Neural cell (in vitro differentiated cells): Measurements from ENCODE around the gene C1QTNF4. TPM values are rescaled to one million over a fixed set of nuclear protein-coding genes. Genes with fewer than 3 reads are reported as not detected.

Experiments used
- H2AFZ ChIP-seq: fragments of 200-600, 300-800 bp; sonication (generic), shearing (Covaris generic); 2 replicates; pipeline ENCODE4 v1.6.0; 2014; ENCODE audit warnings: low read depth, mild to moderate bottlenecking, antibody characterized with exemption, low read length, moderate library complexity
- H3F3A ChIP-seq: fragments of 200-600 bp; shearing (Covaris generic); 2 replicates; pipeline ENCODE4 v1.6.1; 2016; ENCODE audit warnings: mild to moderate bottlenecking, moderate library complexity, mixed read lengths, antibody characterized with exemption, low read length; ENCODE audit not compliant: insufficient read depth, poor library complexity, severe bottlenecking
- H3K27ac ChIP-seq: fragments of 200-600, 300-800 bp; sonication (generic), shearing (Covaris generic); 2 replicates; pipeline ENCODE4 v1.5.1; 2014; ENCODE audit warnings: mild to moderate bottlenecking, low read length, moderate library complexity
- H3K27me3 ChIP-seq: fragments of 300-800, 200-600 bp; sonication (generic), shearing (Covaris generic); 2 replicates; pipeline ENCODE4 v1.6.0; 2014; ENCODE audit warnings: mild to moderate bottlenecking, low read depth, low read length, moderate library complexity; ENCODE audit not compliant: insufficient read depth
- H3K36me3 ChIP-seq: fragments of 300-800, 200-600 bp; sonication (generic), shearing (Covaris generic); 2 replicates; pipeline ENCODE4 v1.5.1; 2014; ENCODE audit warnings: mild to moderate bottlenecking, antibody characterized with exemption, low read length, moderate library complexity; ENCODE audit not compliant: insufficient read depth
- H3K4me2 ChIP-seq: fragments of 300-800, 200-600 bp; sonication (generic), shearing (Covaris generic); 2 replicates; pipeline ENCODE4 v1.6.0; 2014; ENCODE audit warnings: mild to moderate bottlenecking, low read length
- H3K4me3 ChIP-seq: fragments of 300-800, 200-600 bp; sonication (generic), shearing (Covaris generic); 2 replicates; pipeline ENCODE4 v1.5.1; 2014; ENCODE audit warnings: mild to moderate bottlenecking, low read length, moderate library complexity
- H3K79me2 ChIP-seq: fragments of 200-600 bp; shearing (Covaris generic); replicated peaks from 2 replicates; pipeline ENCODE4 v1.6.0; 2014; ENCODE audit warnings: mild to moderate bottlenecking, low read length, moderate library complexity; ENCODE audit not compliant: insufficient read depth
- H3K9ac ChIP-seq: fragments of 300-800, 200-600 bp; sonication (generic), shearing (Covaris generic); 2 replicates; pipeline ENCODE4 v1.6.1; 2016; ENCODE audit warnings: mild to moderate bottlenecking, low read length, mixed read lengths
- H3K9me2 ChIP-seq: fragments of 200-600 bp; shearing (Covaris generic); 2 replicates; pipeline ENCODE4 v1.6.1; 2016; ENCODE audit warnings: mild to moderate bottlenecking, low read length, mixed read lengths; ENCODE audit not compliant: insufficient read depth
- H3K9me3 ChIP-seq: fragments of 200-600, 300-800 bp; sonication (generic), shearing (Covaris generic); 2 replicates; pipeline ENCODE4 v1.6.1; 2016; ENCODE audit warnings: mild to moderate bottlenecking, mixed run types, low read length, moderate library complexity, mixed read lengths
- H4K20me1 ChIP-seq: fragments of 200-600 bp; shearing (Covaris generic); 2 replicates; pipeline ENCODE4 v1.6.1; 2016; ENCODE audit warnings: mild to moderate bottlenecking, mixed run types; ENCODE audit not compliant: insufficient read depth
- EP300 ChIP-seq: fragments of 450-650 bp; conservative IDR thresholded peaks from 2 replicates; pipeline ENCODE4 v1.6.1; 2014; ENCODE audit warnings: antibody characterized with exemption, mild to moderate bottlenecking, moderate library complexity; ENCODE audit not compliant: poor library complexity, severe bottlenecking
- EZH2 ChIP-seq: fragments of 200-600, 300-800 bp; shearing (Covaris generic), sonication (generic); IDR thresholded peaks from 2 replicates; pipeline ENCODE4 v1.6.1; 2014; ENCODE audit warnings: antibody characterized with exemption, low read length, borderline replicate concordance, mild to moderate bottlenecking; ENCODE audit not compliant: insufficient read depth, poor library complexity, severe bottlenecking
- MXI1 ChIP-seq: fragments of 450-650 bp; conservative IDR thresholded peaks from 2 replicates; pipeline ENCODE4 v1.6.1; 2014; ENCODE audit warnings: antibody characterized with exemption, mild to moderate bottlenecking; ENCODE audit not compliant: poor library complexity, severe bottlenecking
- POLR2AphosphoS5 ChIP-seq: IDR thresholded peaks from 2 replicates; pipeline ENCODE4 v1.6.1; 2012
- RAD21 ChIP-seq: fragments of 450-650 bp; conservative IDR thresholded peaks from 2 replicates; pipeline ENCODE4 v1.6.1; 2014; ENCODE audit warnings: antibody characterized with exemption, mild to moderate bottlenecking, moderate library complexity
- REST ChIP-seq: IDR thresholded peaks from 2 replicates; pipeline ENCODE4 v1.6.1; 2012; ENCODE audit warnings: borderline replicate concordance
- SMC3 ChIP-seq: fragments of 450-650 bp; conservative IDR thresholded peaks from 2 replicates; pipeline ENCODE4 v1.6.1; 2014; ENCODE audit warnings: antibody characterized with exemption, mild to moderate bottlenecking, moderate library complexity; ENCODE audit not compliant: poor library complexity
- TAF1 ChIP-seq: IDR thresholded peaks from 2 replicates; pipeline ENCODE4 v1.6.1; 2012; ENCODE audit warnings: low read depth
- polyA plus RNA-seq: library from polyadenylated mRNA; depleted of rRNA; stranded (reverse); fragments of >200 nt; gene quantifications from 2 replicates; pipeline ENCODE4 v1.2.3, GENCODE V29; 2014
- TF ChIP-seq, protein P1 (sequence below): fragments of 450-650 bp; IDR thresholded peaks from 2 replicates; pipeline ENCODE4 v1.5.1; 2014; ENCODE audit warnings: antibody characterized with exemption, mild to moderate bottlenecking, moderate library complexity; ENCODE audit not compliant: poor library complexity, severe bottlenecking

The C1QTNF4 gene
- polyA plus RNA-seq, 1 donor from 2014 or later, result 16.4 TPM

GRCh38 chr11:47595967-47596366 lies 1.8 kb upstream of the C1QTNF4 start:
- Histone ChIP-seq H3K9me2 (no peaks in the 10 kb centered on the region), H3K9ac (no peak overlapping the region), H3K9me3 (no peaks in the 10 kb centered on the region), H3K4me2 (no peak overlapping the region), H3K36me3 (no peaks in the 10 kb centered on the region), H3K27me3 (no peaks in the 10 kb centered on the region), H2AFZ (no peak overlapping the region), H4K20me1 (no peaks in the 10 kb centered on the region), H3K4me3 (no peak overlapping the region), H3K79me2 (no peaks in the 10 kb centered on the region), H3F3A (no peaks in the 10 kb centered on the region), H3K27ac (no peak overlapping the region)
- TF ChIP-seq RAD21, result no peak
- TF ChIP-seq, protein P1, sequence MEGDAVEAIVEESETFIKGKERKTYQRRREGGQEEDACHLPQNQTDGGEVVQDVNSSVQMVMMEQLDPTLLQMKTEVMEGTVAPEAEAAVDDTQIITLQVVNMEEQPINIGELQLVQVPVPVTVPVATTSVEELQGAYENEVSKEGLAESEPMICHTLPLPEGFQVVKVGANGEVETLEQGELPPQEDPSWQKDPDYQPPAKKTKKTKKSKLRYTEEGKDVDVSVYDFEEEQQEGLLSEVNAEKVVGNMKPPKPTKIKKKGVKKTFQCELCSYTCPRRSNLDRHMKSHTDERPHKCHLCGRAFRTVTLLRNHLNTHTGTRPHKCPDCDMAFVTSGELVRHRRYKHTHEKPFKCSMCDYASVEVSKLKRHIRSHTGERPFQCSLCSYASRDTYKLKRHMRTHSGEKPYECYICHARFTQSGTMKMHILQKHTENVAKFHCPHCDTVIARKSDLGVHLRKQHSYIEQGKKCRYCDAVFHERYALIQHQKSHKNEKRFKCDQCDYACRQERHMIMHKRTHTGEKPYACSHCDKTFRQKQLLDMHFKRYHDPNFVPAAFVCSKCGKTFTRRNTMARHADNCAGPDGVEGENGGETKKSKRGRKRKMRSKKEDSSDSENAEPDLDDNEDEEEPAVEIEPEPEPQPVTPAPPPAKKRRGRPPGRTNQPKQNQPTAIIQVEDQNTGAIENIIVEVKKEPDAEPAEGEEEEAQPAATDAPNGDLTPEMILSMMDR, result no peak
- no peak for TF ChIP-seq REST
- TF ChIP-seq SMC3, result no peak
- TF ChIP-seq POLR2AphosphoS5, result no peak
- no peak for TF ChIP-seq MXI1
- no peak for TF ChIP-seq TAF1
- no peak for TF ChIP-seq EP300
- TF ChIP-seq EZH2, result no peak

GRCh38 chr11:47595029-47595428 lies 818 bp upstream of the C1QTNF4 start:
- Histone ChIP-seq H3K9me3 (no peaks in the 10 kb centered on the region), H3K27me3 (no peaks in the 10 kb centered on the region), H3K36me3 (no peaks in the 10 kb centered on the region), H3K4me2 (no peak overlapping the region), H3F3A (no peaks in the 10 kb centered on the region), H3K27ac (no peak overlapping the region), H4K20me1 (no peaks in the 10 kb centered on the region), H3K79me2 (no peaks in the 10 kb centered on the region), H3K9ac (peak overlapping the region; percentile 80), H2AFZ (no peak overlapping the region), H3K9me2 (no peaks in the 10 kb centered on the region), H3K4me3 (peak overlapping the region; percentile 77)
- TF ChIP-seq RAD21, result no peak
- no peak for TF ChIP-seq REST
- no peak for TF ChIP-seq EZH2
